GM13977 (cell line): ENCODE measurements around the gene ITGB2.
A peak's percentile ranks its signal among the peaks of the same experiment; 100 is the strongest.

Experiments
- DNase-seq: peaks from one replicate; pipeline ENCODE4 v3.0.0; 2012; ENCODE audit warnings: low spot score
- in situ Hi-C: fragments of 300-500 bp; cut with MboI; formaldehyde crosslinking; loops from one replicate; pipeline ENCODE4 v1.12.0; 2022; ENCODE audit warnings: low sequenced_read_pairs, low pct_unique_long_range_greater_than_20kb, mixed read lengths, inconsistent platforms; ENCODE audit not compliant: unreplicated experiment
- TF ChIP-seq, protein P1 (sequence below): IDR thresholded peaks from 2 replicates; pipeline ENCODE4 v1.5.1; 2012; ENCODE audit warnings: mild to moderate bottlenecking, control low read depth; ENCODE audit not compliant: insufficient read depth; ENCODE audit errors: extremely low read depth, missing control alignments

Gene ITGB2

DNA sequence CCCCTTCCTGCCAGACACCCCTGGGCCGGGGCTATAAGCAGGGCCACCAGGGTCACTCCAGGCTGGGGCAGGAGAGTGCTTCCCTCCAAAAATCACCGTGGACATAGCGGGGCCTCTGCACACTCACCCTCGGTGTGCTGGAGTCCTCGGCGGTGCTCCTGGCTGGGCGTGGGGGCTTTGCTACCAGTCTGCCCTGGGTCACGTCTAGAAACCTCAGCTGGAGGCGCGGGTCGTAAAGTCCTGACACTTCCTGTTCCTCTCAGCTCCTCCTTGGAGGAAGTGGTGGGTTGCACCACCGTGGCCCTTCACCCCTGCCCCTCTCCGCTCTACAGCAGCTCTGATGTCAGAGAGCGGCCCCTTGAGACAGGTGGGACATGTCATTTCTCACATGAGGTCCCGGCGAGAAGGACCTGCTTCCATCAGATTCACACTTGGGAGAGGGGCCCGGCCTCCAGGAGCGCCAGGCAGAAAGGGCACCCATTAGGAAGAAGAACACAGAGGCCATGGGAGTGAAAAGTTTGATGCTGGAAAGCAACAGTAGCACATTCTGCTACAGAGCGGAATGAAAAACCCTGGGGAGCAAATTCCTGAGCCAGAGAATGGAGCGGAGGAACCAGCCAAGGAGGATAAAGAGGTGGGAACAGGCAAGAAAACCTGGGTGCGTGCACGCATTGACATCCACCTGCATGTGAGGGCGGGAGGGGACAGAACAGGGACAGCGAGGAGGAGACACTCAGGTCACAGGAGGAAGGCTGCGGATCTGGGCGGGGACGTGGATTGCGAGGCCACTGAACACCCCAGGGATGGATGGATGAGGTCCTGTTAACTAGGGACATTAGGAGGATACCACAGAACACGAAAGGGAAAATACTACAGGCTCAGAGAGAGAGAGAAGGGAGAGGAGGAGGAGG lies at the start of gene ITGB2:
Gene ITGB2 (minus strand): TSS at position 206 of the 911 bp plus-strand sequence. CDS start 10,117 bp downstream, outside the sequence.
- in situ Hi-C loops, result loop anchor here (10.0 kb wide), 1 partner anchor 126 kb away; no protein-coding TSS in a partner anchor
- TF ChIP-seq, protein P1, sequence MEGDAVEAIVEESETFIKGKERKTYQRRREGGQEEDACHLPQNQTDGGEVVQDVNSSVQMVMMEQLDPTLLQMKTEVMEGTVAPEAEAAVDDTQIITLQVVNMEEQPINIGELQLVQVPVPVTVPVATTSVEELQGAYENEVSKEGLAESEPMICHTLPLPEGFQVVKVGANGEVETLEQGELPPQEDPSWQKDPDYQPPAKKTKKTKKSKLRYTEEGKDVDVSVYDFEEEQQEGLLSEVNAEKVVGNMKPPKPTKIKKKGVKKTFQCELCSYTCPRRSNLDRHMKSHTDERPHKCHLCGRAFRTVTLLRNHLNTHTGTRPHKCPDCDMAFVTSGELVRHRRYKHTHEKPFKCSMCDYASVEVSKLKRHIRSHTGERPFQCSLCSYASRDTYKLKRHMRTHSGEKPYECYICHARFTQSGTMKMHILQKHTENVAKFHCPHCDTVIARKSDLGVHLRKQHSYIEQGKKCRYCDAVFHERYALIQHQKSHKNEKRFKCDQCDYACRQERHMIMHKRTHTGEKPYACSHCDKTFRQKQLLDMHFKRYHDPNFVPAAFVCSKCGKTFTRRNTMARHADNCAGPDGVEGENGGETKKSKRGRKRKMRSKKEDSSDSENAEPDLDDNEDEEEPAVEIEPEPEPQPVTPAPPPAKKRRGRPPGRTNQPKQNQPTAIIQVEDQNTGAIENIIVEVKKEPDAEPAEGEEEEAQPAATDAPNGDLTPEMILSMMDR, result no peak
- peak; percentile 71 for DNase-seq

- TF ChIP-seq, protein P1, result no peak
- in situ Hi-C loops, result no loop called here
- DNase-seq, result no peak
Observed at GRCh38 chr21:44969931-44970755, 49.4 kb upstream of the ITGB2 start.

GRCh38 chr21:44969066-44969670 lies 48.5 kb upstream of the ITGB2 start:
- no peak for DNase-seq
- in situ Hi-C loops, result no loop called here
- TF ChIP-seq, protein P1, result no peak

- TF ChIP-seq, protein P1, result no peak
- in situ Hi-C loops, result no loop called here
- DNase-seq, result no peak
Observed at GRCh38 chr21:44967082-44968047, 46.7 kb upstream of the ITGB2 start.

GRCh38 chr21:44966135-44967081 lies 45.7 kb upstream of the ITGB2 start:
- in situ Hi-C loops, result no loop called here
- DNase-seq, result no peak
- TF ChIP-seq, protein P1, result no peak
